H1 (cell line): ENCODE data around the gene APOL2. TPM values are rescaled to one million over a fixed set of nuclear protein-coding genes. Genes with fewer than 3 reads are reported as not detected.

Experiments used
- CTCF ChIA-PET: fragments of 300-600 bp; sonication (Branson Sonifier 250); formaldehyde crosslinking; loops from one replicate; lab custom pipeline; 2021; ENCODE audit not compliant: partially characterized antibody; lab: Charles Lee
- POLR2A ChIA-PET: fragments of 300-600 bp; sonication (Branson Sonifier 250); formaldehyde crosslinking; loops from one replicate; lab custom pipeline; 2021; ENCODE audit warnings: inconsistent platforms; ENCODE audit not compliant: partially characterized antibody; lab: Charles Lee
- DNase-seq, 2 experiments: peaks; one replicate each; pipeline versions ENCODE4 v3.0.0 to v3.0.0-alpha.2; 2010 to 2022; ENCODE audit warnings: low spot score in 2 of 2, low read depth in 1 of 2, mixed read lengths in 1 of 2
- FAIRE-seq: peaks from 2 replicates; lab custom pipeline; 2011; peaks lifted over from hg19 to GRCh38; lab: Jason Lieb, UNC
- H2AFZ ChIP-seq: 2 replicates; pipeline ENCODE4 v1.8.1; 2012; ENCODE audit warnings: low read length, inconsistent platforms
- H2AK5ac ChIP-seq: 2 replicates; pipeline ENCODE4 v1.6.1; 2013; ENCODE audit warnings: low read depth, low read length
- H2BK120ac ChIP-seq: replicated peaks from 2 replicates; pipeline ENCODE3; 2013; ENCODE audit warnings: low read depth, low read length, inconsistent platforms
- H2BK12ac ChIP-seq: 2 replicates; pipeline ENCODE4 v1.6.1; 2013; ENCODE audit warnings: low read depth, low read length
- H2BK15ac ChIP-seq: 2 replicates; pipeline ENCODE4 v1.6.1; 2013; ENCODE audit warnings: low read length
- H2BK20ac ChIP-seq: 2 replicates; pipeline ENCODE4 v1.6.1; 2013; ENCODE audit warnings: low read length
- H2BK5ac ChIP-seq: 2 replicates; pipeline ENCODE4 v1.6.1; 2013; ENCODE audit warnings: low read depth, low read length
- H3K14ac ChIP-seq: 2 replicates; pipeline ENCODE4 v1.6.1; 2013; ENCODE audit warnings: inconsistent platforms; ENCODE audit not compliant: insufficient read length
- H3K18ac ChIP-seq: 2 replicates; pipeline ENCODE4 v1.6.1; 2013; ENCODE audit warnings: low read length; ENCODE audit errors: extremely low read depth
- H3K23ac ChIP-seq: 2 replicates; pipeline ENCODE4 v1.6.1; 2013; ENCODE audit warnings: inconsistent platforms; ENCODE audit not compliant: insufficient read length
- H3K23me2 ChIP-seq: 2 replicates; pipeline ENCODE4 v1.6.1; 2013; ENCODE audit warnings: low read depth, low read length
- H3K27ac ChIP-seq: 2 replicates; pipeline ENCODE4 v1.6.1; 2011; ENCODE audit warnings: low read depth, low read length, inconsistent platforms
- H3K27me3 ChIP-seq, 4 experiments: replicated peaks in 1 of 4; 1 replicate in 1 of 4; 2 replicates in 3 of 4; pipeline versions ENCODE4 v1.6.1 to v1.8.1; 2011 to 2013; ENCODE audit warnings: low read length in 3 of 4, mild to moderate bottlenecking in 3 of 4, inconsistent platforms in 2 of 4, mixed read lengths in 2 of 4, moderate library complexity in 1 of 4; ENCODE audit not compliant: control insufficient read depth in 3 of 4, insufficient read depth in 3 of 4; ENCODE audit errors: extremely low read depth in 1 of 4
- H3K36me3 ChIP-seq, 4 experiments: 2 replicates each; pipeline versions ENCODE4 v1.6.1 to v1.8.1; 2011 to 2013; ENCODE audit warnings: mild to moderate bottlenecking in 4 of 4, low read length in 3 of 4, moderate library complexity in 2 of 4, control low read depth in 1 of 4, inconsistent platforms in 1 of 4; ENCODE audit not compliant: insufficient read depth in 4 of 4, control insufficient read depth in 2 of 4
- H3K4ac ChIP-seq: replicated peaks from 2 replicates; pipeline ENCODE3; 2013; ENCODE audit warnings: low read length, low read depth, mixed read lengths, inconsistent platforms; ENCODE audit not compliant: insufficient read length
- H3K4me1 ChIP-seq, 4 experiments: replicated peaks in 1 of 4; 1 replicate in 1 of 4; 2 replicates in 3 of 4; pipeline versions ENCODE4 v1.6.1 to v1.8.1; 2011 to 2013; ENCODE audit warnings: low read length in 3 of 4, inconsistent platforms in 2 of 4, mixed read lengths in 1 of 4; ENCODE audit not compliant: insufficient read depth in 4 of 4, control insufficient read depth in 3 of 4
- H3K4me2 ChIP-seq, 2 experiments: 2 replicates each; pipeline versions ENCODE4 v1.6.1 to v1.8.1; 2011 to 2013; ENCODE audit warnings: low read depth in 2 of 2, low read length in 2 of 2, control low read depth in 1 of 2, inconsistent platforms in 1 of 2, mild to moderate bottlenecking in 1 of 2; ENCODE audit not compliant: insufficient read depth in 1 of 2
- H3K4me3 ChIP-seq, 4 experiments: fragments of 200-600, 300-600 bp in 1 of 4; sonication (generic), shearing (Covaris generic), sonication (Bioruptor Twin) in 1 of 4; 2 replicates each; pipeline versions ENCODE4 v1.5.1 to v1.8.1; 2011 to 2016; ENCODE audit warnings: low read length in 4 of 4, low read depth in 3 of 4, control low read depth in 2 of 4, inconsistent platforms in 2 of 4, mild to moderate bottlenecking in 2 of 4, mixed read lengths in 1 of 4, moderate library complexity in 1 of 4; ENCODE audit not compliant: insufficient read depth in 2 of 4; ENCODE audit errors: extremely low read depth in 1 of 4
- H3K56ac ChIP-seq: replicated peaks from 2 replicates; pipeline ENCODE3; 2013; ENCODE audit warnings: low read depth, mild to moderate bottlenecking, mixed read lengths, low read length, inconsistent platforms; ENCODE audit not compliant: insufficient read length
- H3K79me1 ChIP-seq: 2 replicates; pipeline ENCODE4 v1.6.1; 2013; ENCODE audit warnings: low read depth, low read length, control low read depth
- H3K79me2 ChIP-seq, 2 experiments: 2 replicates each; pipeline versions ENCODE4 v1.6.1 to v1.8.1; 2012 to 2013; ENCODE audit warnings: low read length in 2 of 2, mild to moderate bottlenecking in 2 of 2, inconsistent platforms in 1 of 2; ENCODE audit not compliant: insufficient read depth in 2 of 2, control insufficient read depth in 1 of 2
- H3K9ac ChIP-seq, 4 experiments: replicated peaks in 1 of 4; 1 replicate in 1 of 4; 2 replicates in 3 of 4; pipeline versions ENCODE4 v1.6.1 to v1.8.1; 2011 to 2013; ENCODE audit warnings: low read depth in 3 of 4, low read length in 3 of 4, control low read depth in 2 of 4, mild to moderate bottlenecking in 2 of 4, moderate library complexity in 2 of 4, inconsistent platforms in 1 of 4; ENCODE audit errors: extremely low read depth in 1 of 4
- H3K9me3 ChIP-seq, 2 experiments: 2 replicates each; pipeline versions ENCODE4 v1.6.1 to v1.8.1; 2012 to 2013; ENCODE audit warnings: mild to moderate bottlenecking in 2 of 2, moderate library complexity in 2 of 2, control low read depth in 1 of 2, inconsistent platforms in 1 of 2, low read depth in 1 of 2, low read length in 1 of 2, mixed read lengths in 1 of 2; ENCODE audit not compliant: insufficient read depth in 2 of 2
- H4K20me1 ChIP-seq, 2 experiments: replicated peaks in 1 of 2; 2 replicates each; pipeline versions ENCODE3 to v1.8.1; 2011 to 2013; ENCODE audit warnings: inconsistent platforms in 2 of 2, low read length in 2 of 2, mild to moderate bottlenecking in 1 of 2; ENCODE audit not compliant: insufficient read depth in 2 of 2, control insufficient read depth in 1 of 2
- H4K5ac ChIP-seq: 2 replicates; pipeline ENCODE4 v1.6.1; 2013; ENCODE audit warnings: low read length, low read depth, mixed read lengths, inconsistent platforms; ENCODE audit not compliant: insufficient read length
- H4K8ac ChIP-seq: 2 replicates; pipeline ENCODE4 v1.8.0; 2013; ENCODE audit warnings: mild to moderate bottlenecking, moderate library complexity, low read length, inconsistent platforms; ENCODE audit not compliant: insufficient read depth; ENCODE audit errors: extremely low read depth
- H4K91ac ChIP-seq: replicated peaks from 2 replicates; pipeline ENCODE3; 2013; ENCODE audit warnings: low read length, mixed read lengths, inconsistent platforms; ENCODE audit not compliant: insufficient read length
- EGR1 ChIP-seq: IDR thresholded peaks from 2 replicates; pipeline ENCODE4 v1.6.1; 2011; ENCODE audit warnings: low read depth, low read length, borderline replicate concordance
- RFX5 ChIP-seq: IDR thresholded peaks from 2 replicates; pipeline ENCODE4 v1.6.1; 2011; ENCODE audit warnings: low read depth, low read length, improper control_type of control experiment, borderline replicate concordance
- SIN3A ChIP-seq, 2 experiments: IDR thresholded peaks in 1 of 2; conservative IDR thresholded peaks in 1 of 2; 2 replicates each; pipeline ENCODE4 v1.6.1; 2011 to 2012; ENCODE audit warnings: low read length in 2 of 2, improper control_type of control experiment in 1 of 2, low read depth in 1 of 2, mild to moderate bottlenecking in 1 of 2
- WGBS, 2 experiments: shearing (Covaris generic) in 1 of 2; methylation state at CpG; one replicate each; pipeline versions ENCODE4 v1.1.6 to v1.1.7; 2013 to 2015; ENCODE audit warnings: low lambda C conversion rate in 2 of 2, mixed read lengths in 2 of 2, inconsistent platforms in 1 of 2, low coverage in 1 of 2, missing lambda C conversion rate in 1 of 2; ENCODE audit not compliant: insufficient replicate concordance in 2 of 2, insufficient coverage in 1 of 2, insufficient read length in 1 of 2; ENCODE audit errors: extremely low coverage in 1 of 2, missing lambda C conversion rate in 1 of 2; 5-methylcytosine and 5-hydroxymethylcytosine counted together
- polyA plus RNA-seq, 7 experiments: library from polyadenylated mRNA; depleted of rRNA in 3 of 7; stranded (reverse) in 5 of 7; unstranded in 2 of 7; fragments of >200 nt in 5 of 7; fragments of 200-250 nt in 2 of 7; gene quantifications; 1 replicate in 5 of 7; 2 replicates in 1 of 7; 4 replicates in 1 of 7; pipeline versions ENCODE4 v1.2.1 to v1.2.3, GENCODE V29; 2011 to 2013; ENCODE audit warnings: missing spikeins in 2 of 7, mixed read lengths in 2 of 7
- total RNA-seq: library from RNA; stranded (reverse); fragmentation: NEBNext Ultra II Directional; extraction: Animal tissue kit (Norgen Biotek cat#: 25700); gene quantifications from 2 replicates; pipeline ENCODE4 v1.2.1, GENCODE V29; 2021

The APOL2 gene
- total and polyA plus RNA-seq, 2 of the 8 experiments (the other 6 are each of a cell fraction or from before 2014, with no cell fraction given), result 8.1 to 11.0 TPM

DNA sequence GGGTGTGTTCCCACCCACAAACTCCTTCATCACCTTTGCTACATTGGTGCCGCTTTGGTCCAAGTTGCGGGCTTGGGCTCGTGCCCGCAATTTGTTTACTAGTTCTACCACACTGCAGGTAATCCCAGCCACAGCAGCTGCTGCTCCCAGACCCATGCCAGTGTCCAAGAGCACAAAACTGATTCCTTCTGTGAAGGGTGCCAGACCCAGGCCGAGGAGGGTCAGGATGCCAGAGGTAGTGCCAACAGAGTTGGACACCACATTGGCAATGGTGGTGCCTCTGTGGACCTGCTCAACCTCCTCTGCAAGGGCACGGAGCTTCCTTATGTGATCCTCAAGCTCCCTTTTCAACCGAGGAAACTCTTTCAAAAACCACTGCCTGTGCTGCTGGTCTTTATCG, 11.5 kb downstream of the APOL2 start:
- no peaks in the 10 kb centered on the region for H3K23me2 ChIP-seq
- no peak overlapping the region for H3K4me3 ChIP-seq
- no peaks in the 10 kb centered on the region for H3K79me1 ChIP-seq
- H3K4ac ChIP-seq, result no peak overlapping the region
- H2AFZ ChIP-seq, result no peak overlapping the region
- ChIA-PET POLR2A (interaction anchor here (1.1 to 1.5 kb wide), 3 partner anchors 11 to 50 kb away, joined by 3 to 5 read pairs (median 3); no protein-coding TSS in a partner anchor), CTCF (interaction anchor here (0.9 to 2.8 kb wide), 9 partner anchors 11 to 259 kb away, joined by 3 to 25 read pairs (median 3); partner anchors contain the start of gene APOL2)
- H3K9ac ChIP-seq, result no peak overlapping the region; a peak in 1 of 7 replicates
- no peak overlapping the region for H4K5ac ChIP-seq
- H3K79me2 ChIP-seq, result no peaks in the 10 kb centered on the region
- no peak overlapping the region for H2BK5ac ChIP-seq
- H3K18ac ChIP-seq, result no peak overlapping the region
- no peak overlapping the region for H2BK20ac ChIP-seq
- H3K4me1 ChIP-seq, result peaks cover 0 to 3% (median 0%) of the 10 kb centered on the region in 4 experiments; a peak in 1 of 7 replicates
- H3K56ac ChIP-seq, result no peak overlapping the region
- no peak overlapping the region for H2BK120ac ChIP-seq
- H3K27ac ChIP-seq, result no peak overlapping the region
- H4K8ac ChIP-seq, result no peak overlapping the region
- H4K20me1 ChIP-seq, result no peaks in the 10 kb centered on the region
- no peak overlapping the region for H2AK5ac ChIP-seq
- FAIRE-seq (no peak), DNase-seq (no peak)
- no peak overlapping the region for H3K4me2 ChIP-seq
- H2BK12ac ChIP-seq, result no peak overlapping the region
- H3K14ac ChIP-seq, result no peak overlapping the region
- WGBS, 2 experiments, result 86% methylated on average over 7 of the region's 8 CpGs; no CpG with 5 or more reads in 1 of the 2 experiments
- no peaks in the 10 kb centered on the region for H3K9me3 ChIP-seq
- H3K36me3 ChIP-seq, result peaks cover 0 to 3% (median 0%) of the 10 kb centered on the region in 4 experiments; a peak in 3 of 8 replicates
- TF ChIP-seq SIN3A (conservative IDR thresholded peaks at IDR 0.05 in 1 of 2, IDR thresholded peaks at IDR 0.05 in 1 of 2; ENCODE audit: low read depth in 1 of 2, low read length in 2 of 2) (no peak), EGR1 (no peak), RFX5 (no peak)
- H3K23ac ChIP-seq, result no peak overlapping the region
- H3K27me3 ChIP-seq, result no peaks in the 10 kb centered on the region
- peak overlapping the region; percentile 17 for H4K91ac ChIP-seq
- no peak overlapping the region for H2BK15ac ChIP-seq
